H9 (cell line): ENCODE data around the gene C1QA. TPM values are rescaled to one million over a fixed set of nuclear protein-coding genes. Genes with fewer than 3 reads are reported as not detected.

Source experiments
- DNase-seq: peaks from one replicate; pipeline ENCODE4 v3.0.0-alpha.2; 2017
- H2AFZ ChIP-seq: one replicate; pipeline ENCODE4 v1.6.1; 2013; ENCODE audit warnings: mild to moderate bottlenecking, low read length, control low read depth, moderate library complexity
- H2AK5ac ChIP-seq: 2 replicates; pipeline ENCODE4 v1.6.1; 2013; ENCODE audit warnings: low read length, control low read depth, mixed read lengths; ENCODE audit not compliant: insufficient read length
- H2BK120ac ChIP-seq: one replicate; pipeline ENCODE4 v1.6.1; 2013; ENCODE audit warnings: low read depth, mild to moderate bottlenecking, low read length, control low read depth, inconsistent platforms; ENCODE audit not compliant: poor library complexity, severe bottlenecking
- H2BK12ac ChIP-seq: 2 replicates; pipeline ENCODE4 v1.6.1; 2013; ENCODE audit warnings: low read length, control low read depth, mixed read lengths, low read depth; ENCODE audit not compliant: insufficient read length
- H2BK15ac ChIP-seq: 2 replicates; pipeline ENCODE4 v1.6.1; 2013; ENCODE audit warnings: low read depth, low read length, control low read depth
- H2BK20ac ChIP-seq: one replicate; pipeline ENCODE4 v1.6.1; 2013; ENCODE audit warnings: low read depth, mild to moderate bottlenecking, low read length, control low read depth, inconsistent platforms; ENCODE audit not compliant: poor library complexity, severe bottlenecking
- H2BK5ac ChIP-seq: 2 replicates; pipeline ENCODE4 v1.6.1; 2013; ENCODE audit warnings: low read length, control low read depth, mixed read lengths; ENCODE audit not compliant: insufficient read length
- H3K14ac ChIP-seq: 2 replicates; pipeline ENCODE4 v1.6.1; 2013; ENCODE audit warnings: low read length, control low read depth; ENCODE audit not compliant: insufficient read depth
- H3K18ac ChIP-seq: 2 replicates; pipeline ENCODE4 v1.6.1; 2013; ENCODE audit warnings: low read depth, mild to moderate bottlenecking, mixed read lengths, low read length, control low read depth; ENCODE audit not compliant: insufficient read length
- H3K23ac ChIP-seq: 2 replicates; pipeline ENCODE4 v1.6.1; 2013; ENCODE audit warnings: low read length, control low read depth, mixed read lengths, low read depth; ENCODE audit not compliant: insufficient read length
- H3K23me2 ChIP-seq: 2 replicates; pipeline ENCODE4 v1.6.1; 2013; ENCODE audit warnings: low read depth, mild to moderate bottlenecking, mixed read lengths, low read length, control low read depth; ENCODE audit not compliant: insufficient read length, poor library complexity, severe bottlenecking
- H3K27ac ChIP-seq: 2 replicates; pipeline ENCODE4 v1.5.1; 2013; ENCODE audit warnings: low read length, control low read depth, mixed read lengths, low read depth; ENCODE audit not compliant: insufficient read length
- H3K27me3 ChIP-seq: 2 replicates; pipeline ENCODE4 v1.6.1; 2013; ENCODE audit warnings: low read length, control low read depth, inconsistent platforms; ENCODE audit not compliant: insufficient read depth
- H3K4ac ChIP-seq: 2 replicates; pipeline ENCODE4 v1.6.1; 2013; ENCODE audit warnings: low read depth, mild to moderate bottlenecking, control low read depth, inconsistent platforms, low read length, moderate library complexity
- H3K4me1 ChIP-seq: 2 replicates; pipeline ENCODE4 v1.6.1; 2013; ENCODE audit warnings: low read length, control low read depth, inconsistent platforms; ENCODE audit not compliant: insufficient read depth
- H3K4me2 ChIP-seq: 2 replicates; pipeline ENCODE4 v1.6.1; 2013; ENCODE audit warnings: low read length, control low read depth, mixed read lengths; ENCODE audit not compliant: insufficient read length, insufficient read depth
- H3K56ac ChIP-seq: 2 replicates; pipeline ENCODE4 v1.6.1; 2013; ENCODE audit warnings: low read depth, mild to moderate bottlenecking, mixed read lengths, low read length, control low read depth; ENCODE audit not compliant: insufficient read length
- H3K79me1 ChIP-seq: 2 replicates; pipeline ENCODE4 v1.6.1; 2013; ENCODE audit warnings: low read depth, mild to moderate bottlenecking, moderate library complexity, low read length, control low read depth, inconsistent platforms; ENCODE audit not compliant: insufficient read depth, poor library complexity, severe bottlenecking
- H3K79me2 ChIP-seq: 2 replicates; pipeline ENCODE4 v1.6.1; 2013; ENCODE audit warnings: low read length, control low read depth, inconsistent platforms; ENCODE audit not compliant: insufficient read depth
- H3K9ac ChIP-seq: 2 replicates; pipeline ENCODE4 v1.6.1; 2013; ENCODE audit warnings: low read length, control low read depth, mixed read lengths; ENCODE audit not compliant: insufficient read length; ENCODE audit errors: extremely low read depth
- H3K9me3 ChIP-seq: one replicate; pipeline ENCODE4 v1.6.1; 2013; ENCODE audit warnings: low read depth, low read length, inconsistent platforms; ENCODE audit not compliant: control insufficient read depth
- H3T11ph ChIP-seq: one replicate; pipeline ENCODE4 v1.6.1; 2013; ENCODE audit warnings: mild to moderate bottlenecking, low read length, control low read depth, inconsistent platforms
- H4K20me1 ChIP-seq: one replicate; pipeline ENCODE4 v1.6.1; 2013; ENCODE audit not compliant: control insufficient read depth, insufficient read length, insufficient read depth
- H4K5ac ChIP-seq: 2 replicates; pipeline ENCODE4 v1.6.1; 2013; ENCODE audit warnings: low read depth, mild to moderate bottlenecking, mixed read lengths, low read length, control low read depth; ENCODE audit not compliant: insufficient read length
- H4K8ac ChIP-seq: replicated peaks from 2 replicates; pipeline ENCODE4 v1.6.1; 2013; ENCODE audit warnings: low read length, control low read depth, mixed read lengths, low read depth; ENCODE audit not compliant: insufficient read length
- H4K91ac ChIP-seq: 2 replicates; pipeline ENCODE4 v1.6.1; 2013; ENCODE audit warnings: low read depth, mild to moderate bottlenecking, moderate library complexity, mixed read lengths, low read length, control low read depth; ENCODE audit not compliant: insufficient read length
- H3K27ac Mint-ChIP-seq, 3 experiments: 2 replicates in 2 of 3; 3 replicates in 1 of 3; pipeline ENCODE4 v1.8.0; 2020 to 2021; ENCODE audit warnings: mixed read lengths in 3 of 3, mild to moderate bottlenecking in 1 of 3, moderate library complexity in 1 of 3
- H3K27me3 Mint-ChIP-seq: 2 replicates; pipeline ENCODE4 v1.8.0; 2021; ENCODE audit warnings: low read depth, mild to moderate bottlenecking, moderate library complexity, mixed read lengths
- H3K36me3 Mint-ChIP-seq, 3 experiments: 2 replicates in 2 of 3; 3 replicates in 1 of 3; pipeline ENCODE4 v1.8.0; 2020 to 2021; ENCODE audit warnings: low read depth in 3 of 3, mixed read lengths in 3 of 3; ENCODE audit not compliant: insufficient read depth in 1 of 3
- H3K4me1 Mint-ChIP-seq, 2 experiments: 2 replicates each; pipeline ENCODE4 v1.8.0; 2020; ENCODE audit warnings: mixed read lengths in 2 of 2
- H3K4me3 Mint-ChIP-seq, 2 experiments: 2 replicates in 1 of 2; 3 replicates in 1 of 2; pipeline ENCODE4 v1.8.0; 2020 to 2021; ENCODE audit warnings: mild to moderate bottlenecking in 2 of 2, mixed read lengths in 2 of 2, moderate library complexity in 1 of 2
- H3K9me3 Mint-ChIP-seq, 2 experiments: 2 replicates in 1 of 2; 3 replicates in 1 of 2; pipeline ENCODE4 v1.8.0; 2020; ENCODE audit warnings: mild to moderate bottlenecking in 2 of 2, mixed read lengths in 2 of 2, moderate library complexity in 1 of 2
- WGBS: extraction: QIAGEN DNeasy Blood & Tissue Kit; methylation state at CpG from one replicate; pipeline ENCODE4 v1.1.7; 2013; ENCODE audit warnings: missing lambda C conversion rate, low lambda C conversion rate, mixed read lengths; ENCODE audit not compliant: insufficient read length; ENCODE audit errors: extremely low coverage; 5-methylcytosine and 5-hydroxymethylcytosine counted together
- total RNA-seq: library from RNA; stranded (reverse); gene quantifications from 2 replicates; pipeline ENCODE4 v1.2.1, GENCODE V29; 2021
- TF ChIP-seq, protein P1 (sequence below): fragments of 200-600 bp; sonication (generic); conservative IDR thresholded peaks from 3 replicates; pipeline ENCODE4 v1.8.0; 2021; ENCODE audit warnings: antibody characterized with exemption, mild to moderate bottlenecking

C1QA gene
- total RNA-seq, 1 experiment from 2014 or later, result not detected

DNA sequence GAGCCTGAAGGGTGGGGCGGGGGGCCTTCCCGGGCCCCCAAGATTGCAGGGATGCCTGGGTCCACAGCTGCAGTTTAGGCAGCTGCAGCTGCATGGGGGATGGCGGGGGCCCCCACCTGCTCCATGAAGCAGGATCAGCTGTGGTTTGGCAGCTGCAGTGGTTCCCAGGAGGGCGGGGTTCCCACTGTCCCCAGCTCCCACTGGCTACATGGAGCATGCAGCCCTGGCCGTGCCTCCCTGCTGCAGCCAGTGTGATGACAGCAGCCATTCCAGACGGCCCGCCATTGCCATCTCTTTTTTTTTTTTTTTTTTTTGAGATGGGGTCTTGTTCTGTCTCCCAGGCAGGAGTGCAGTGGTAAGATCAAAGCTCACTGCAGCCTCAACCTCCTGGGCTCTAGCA is 992 bp upstream of the C1QA start:
- Histone ChIP-seq H4K91ac (no peak overlapping the region), H3K9ac (no peak overlapping the region), H4K8ac (no peak overlapping the region), H3K56ac (no peak overlapping the region), H3K18ac (no peak overlapping the region), H2BK20ac (no peak overlapping the region), H3K4ac (no peak overlapping the region), H3K79me2 (no peaks in the 10 kb centered on the region), H4K20me1 (peaks cover 3% of the 10 kb centered on the region), H3K4me1 (peaks cover 1% of the 10 kb centered on the region; the same call in 1 of the 2 replicates), H2BK5ac (no peak overlapping the region), H2AFZ (no peak overlapping the region), H4K5ac (no peak overlapping the region), H2BK15ac (no peak overlapping the region), H3K23ac (no peak overlapping the region), H3K9me3 (no peaks in the 10 kb centered on the region), H2BK120ac (no peak overlapping the region), H3K23me2 (no peaks in the 10 kb centered on the region), H3T11ph (no peak overlapping the region), H2BK12ac (no peak overlapping the region), H2AK5ac (no peak overlapping the region), H3K27ac (no peak overlapping the region), H3K27me3 (no peaks in the 10 kb centered on the region), H3K14ac (no peak overlapping the region), H3K79me1 (no peaks in the 10 kb centered on the region), H3K4me2 (no peak overlapping the region)
- Mint-ChIP-seq H3K4me3 (no peak overlapping the region), H3K9me3 (no peaks in the 10 kb centered on the region), H3K27ac (no peak overlapping the region), H3K27me3 (peaks cover 1% of the 10 kb centered on the region; the same call in 1 of the 2 replicates), H3K4me1 (peaks cover 19 to 27% of the 10 kb centered on the region in 2 experiments), H3K36me3 (no peaks in the 10 kb centered on the region; a peak in 1 of 7 replicates)
- WGBS, result no CpG with 5 or more reads among the region's 7 CpGs
- no peak for DNase-seq
- TF ChIP-seq, protein P1, sequence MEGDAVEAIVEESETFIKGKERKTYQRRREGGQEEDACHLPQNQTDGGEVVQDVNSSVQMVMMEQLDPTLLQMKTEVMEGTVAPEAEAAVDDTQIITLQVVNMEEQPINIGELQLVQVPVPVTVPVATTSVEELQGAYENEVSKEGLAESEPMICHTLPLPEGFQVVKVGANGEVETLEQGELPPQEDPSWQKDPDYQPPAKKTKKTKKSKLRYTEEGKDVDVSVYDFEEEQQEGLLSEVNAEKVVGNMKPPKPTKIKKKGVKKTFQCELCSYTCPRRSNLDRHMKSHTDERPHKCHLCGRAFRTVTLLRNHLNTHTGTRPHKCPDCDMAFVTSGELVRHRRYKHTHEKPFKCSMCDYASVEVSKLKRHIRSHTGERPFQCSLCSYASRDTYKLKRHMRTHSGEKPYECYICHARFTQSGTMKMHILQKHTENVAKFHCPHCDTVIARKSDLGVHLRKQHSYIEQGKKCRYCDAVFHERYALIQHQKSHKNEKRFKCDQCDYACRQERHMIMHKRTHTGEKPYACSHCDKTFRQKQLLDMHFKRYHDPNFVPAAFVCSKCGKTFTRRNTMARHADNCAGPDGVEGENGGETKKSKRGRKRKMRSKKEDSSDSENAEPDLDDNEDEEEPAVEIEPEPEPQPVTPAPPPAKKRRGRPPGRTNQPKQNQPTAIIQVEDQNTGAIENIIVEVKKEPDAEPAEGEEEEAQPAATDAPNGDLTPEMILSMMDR, result no peak
